ENCODE results near the gene KISS1R. TPM values are rescaled to one million over a fixed set of nuclear protein-coding genes. Genes with fewer than 3 reads are reported as not detected.

KISS1R gene
- total and polyA plus RNA-seq, 9 donors: not detected

DNA sequence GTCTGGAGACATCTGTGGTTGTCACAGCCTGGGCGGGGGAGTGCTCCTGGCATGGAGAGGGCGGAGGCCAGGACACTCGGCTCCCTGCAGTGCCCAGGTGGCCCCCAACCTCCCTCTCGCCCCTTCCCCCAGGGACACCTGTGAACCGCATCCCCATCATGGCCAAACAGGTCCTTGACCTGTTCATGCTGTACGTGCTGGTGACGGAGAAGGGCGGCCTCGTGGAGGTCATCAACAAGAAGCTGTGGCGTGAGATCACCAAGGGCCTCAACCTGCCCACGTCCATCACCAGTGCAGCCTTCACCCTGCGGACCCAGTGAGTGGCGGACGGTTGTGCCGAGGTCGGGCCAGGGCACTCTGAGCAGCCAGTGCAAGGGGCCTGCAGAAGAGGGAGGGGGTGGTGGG, 47.0 kb downstream of the KISS1R start:
- Histone ChIP-seq H3K27ac (ENCODE audit: low read length) (no peak overlapping the region), H3K4me3 (ENCODE audit: low read length) (no peak overlapping the region), H3K4me1 (ENCODE audit: control insufficient read depth, insufficient read depth, low read length) (peaks cover 4% of the 10 kb centered on the region), H3K9me3 (replicated peaks; ENCODE audit: control insufficient read depth, low read depth, low read length) (peaks cover 4% of the 10 kb centered on the region), H3K27me3 (ENCODE audit: control insufficient read depth, insufficient read depth, low read length) (peaks cover 3% of the 10 kb centered on the region), H3K36me3 (ENCODE audit: control insufficient read depth, insufficient read depth, low read length) (peaks cover 35% of the 10 kb centered on the region)
- DNase-seq: no peak
- 88% methylated on average over 16 of the region's 16 CpGs for WGBS (ENCODE audit: insufficient coverage)

DNA sequence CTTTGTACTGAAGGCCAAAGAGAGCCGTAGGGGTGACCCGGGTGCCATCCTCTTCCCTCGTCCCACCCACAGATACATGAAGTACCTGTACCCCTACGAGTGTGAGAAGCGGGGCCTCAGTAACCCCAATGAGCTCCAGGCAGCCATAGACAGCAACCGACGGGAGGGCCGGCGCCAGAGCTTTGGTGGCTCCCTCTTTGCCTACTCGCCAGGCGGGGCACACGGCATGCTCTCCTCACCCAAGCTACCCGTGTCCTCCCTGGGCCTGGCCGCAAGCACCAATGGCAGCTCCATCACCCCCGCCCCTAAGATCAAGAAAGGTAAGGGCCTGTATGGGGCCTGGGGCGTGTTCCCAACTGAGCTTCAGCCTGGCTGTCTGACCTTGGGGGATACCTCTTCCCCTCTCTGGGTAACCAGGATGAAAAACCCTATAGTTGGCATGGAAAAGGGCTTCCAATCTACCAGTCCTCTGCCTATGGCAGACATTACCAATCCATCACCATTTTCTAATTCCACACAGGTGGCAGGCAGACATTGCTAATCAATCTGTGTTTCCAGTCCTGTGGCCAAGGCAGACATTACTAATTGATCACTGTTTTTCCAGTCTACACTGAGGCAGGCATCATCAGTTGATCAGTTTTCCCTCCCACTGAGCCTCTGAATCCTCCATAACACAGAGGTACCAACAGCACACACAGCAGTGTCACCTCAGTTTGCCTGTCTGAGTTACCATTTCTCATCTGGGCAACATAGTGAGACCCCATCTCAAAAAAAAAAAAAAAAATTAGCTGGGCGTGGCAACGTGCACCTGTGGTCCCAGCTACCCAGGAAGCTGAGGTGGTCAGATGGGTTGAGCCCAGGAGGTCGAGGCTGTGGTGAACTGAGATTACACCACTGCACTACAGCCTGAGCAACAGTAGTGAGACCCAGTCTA, 47.9 kb downstream of the KISS1R start:
- 96% methylated on average over 19 of the region's 19 CpGs for WGBS (ENCODE audit: insufficient coverage)
- peaks cover 35% of the 10 kb centered on the region for H3K36me3 ChIP-seq (ENCODE audit: control insufficient read depth, insufficient read depth, low read length)
- H3K4me1 ChIP-seq (ENCODE audit: control insufficient read depth, insufficient read depth, low read length): peaks cover 4% of the 10 kb centered on the region
- no peak overlapping the region for H3K27ac ChIP-seq (ENCODE audit: low read length)
- H3K27me3 ChIP-seq (ENCODE audit: control insufficient read depth, insufficient read depth, low read length): peaks cover under 1% of the 10 kb centered on the region
- no peak overlapping the region for H3K4me3 ChIP-seq (ENCODE audit: low read length)
- H3K9me3 ChIP-seq (replicated peaks; ENCODE audit: control insufficient read depth, low read depth, low read length): peaks cover 4% of the 10 kb centered on the region
- no peak for DNase-seq

DNA sequence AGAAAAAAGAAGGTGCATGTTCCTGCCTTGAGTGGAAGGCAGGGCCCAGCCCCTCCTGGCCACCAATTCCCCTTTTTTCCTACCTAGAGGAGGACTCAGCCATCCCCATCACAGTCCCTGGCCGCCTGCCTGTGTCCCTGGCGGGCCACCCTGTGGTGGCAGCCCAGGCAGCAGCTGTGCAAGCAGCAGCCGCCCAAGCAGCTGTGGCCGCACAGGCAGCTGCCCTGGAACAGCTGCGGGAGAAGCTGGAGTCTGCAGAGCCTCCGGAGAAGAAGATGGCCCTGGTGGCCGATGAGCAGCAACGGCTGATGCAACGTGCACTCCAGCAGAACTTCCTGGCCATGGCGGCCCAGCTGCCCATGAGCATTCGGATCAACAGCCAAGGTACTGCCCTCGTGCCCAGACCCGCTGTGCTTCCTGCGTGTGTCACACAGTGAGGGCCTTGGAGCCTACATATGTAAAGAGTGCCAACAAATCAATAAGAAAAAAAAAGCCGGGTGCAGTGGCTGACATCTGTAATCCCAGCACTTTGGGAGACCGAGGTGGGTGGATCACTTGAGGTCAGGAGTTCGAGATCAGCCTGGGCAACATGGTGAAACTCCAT, 49.5 kb downstream of the KISS1R start:
- no peak overlapping the region for H3K27ac ChIP-seq (ENCODE audit: low read length)
- peak; percentile 58 for DNase-seq
- no peaks in the 10 kb centered on the region for H3K27me3 ChIP-seq (ENCODE audit: control insufficient read depth, insufficient read depth, low read length)
- 88% methylated on average over 12 of the region's 17 CpGs for WGBS (ENCODE audit: insufficient coverage)
- H3K9me3 ChIP-seq (replicated peaks; ENCODE audit: control insufficient read depth, low read depth, low read length): peaks cover 11% of the 10 kb centered on the region
- no peak overlapping the region for H3K4me3 ChIP-seq (ENCODE audit: low read length)
- peaks cover 4% of the 10 kb centered on the region for H3K4me1 ChIP-seq (ENCODE audit: control insufficient read depth, insufficient read depth, low read length)
- peaks cover 40% of the 10 kb centered on the region for H3K36me3 ChIP-seq (ENCODE audit: control insufficient read depth, insufficient read depth, low read length)

Other genes starting within 250 kb of the KISS1R start
- gene FSTL3, start 240.9 kb upstream of the KISS1R start, total RNA-seq: 21.2 TPM
- gene FSTL3, start 240.9 kb upstream of the KISS1R start, polyA plus RNA-seq (ENCODE audit: insufficient read depth in 1 of 8, insufficient read length in 8 of 8, low replicate concordance in 1 of 8): 10 to 100 TPM; 14.5 to 24.3 (median 18.2) TPM
- 0.04 TPM for gene PRSS57, start 221.9 kb upstream of the KISS1R start, total RNA-seq
- gene PRSS57, start 221.9 kb upstream of the KISS1R start, polyA plus RNA-seq (ENCODE audit: insufficient read depth in 1 of 8, insufficient read length in 8 of 8, low replicate concordance in 1 of 8): 1 to 10 TPM in 1 of 8 donors, under 1 TPM in 6, not detected in 1; 0.16 to 1.2 (median 0.31) TPM
- 23.7 TPM for gene PALM, start 208.4 kb upstream of the KISS1R start, total RNA-seq
- 10 to 100 TPM; 23.9 to 56.7 (median 39.0) TPM for gene PALM, start 208.4 kb upstream of the KISS1R start, polyA plus RNA-seq (ENCODE audit: insufficient read depth in 1 of 8, insufficient read length in 8 of 8, low replicate concordance in 1 of 8)
- gene MISP, start 166.2 kb upstream of the KISS1R start, total RNA-seq: 0.09 TPM
- 10 to 100 TPM in 1 of 8 donors, 1 to 10 TPM in 1, under 1 TPM in 5, not detected in 1; 0.14 to 11.6 (median 0.18) TPM for gene MISP, start 166.2 kb upstream of the KISS1R start, polyA plus RNA-seq (ENCODE audit: insufficient read depth in 1 of 8, insufficient read length in 8 of 8, low replicate concordance in 1 of 8)
- gene PTBP1, start 119.9 kb upstream of the KISS1R start, total RNA-seq: 50.6 TPM
- 100 to 1,000 TPM; 101 to 207 (median 152) TPM for gene PTBP1, start 119.9 kb upstream of the KISS1R start, polyA plus RNA-seq (ENCODE audit: insufficient read depth in 1 of 8, insufficient read length in 8 of 8, low replicate concordance in 1 of 8)
- 0.35 TPM for gene PLPPR3, start 95.4 kb upstream of the KISS1R start, total RNA-seq
- gene PLPPR3, start 95.4 kb upstream of the KISS1R start, polyA plus RNA-seq (ENCODE audit: insufficient read depth in 1 of 8, insufficient read length in 8 of 8, low replicate concordance in 1 of 8): under 1 TPM; 0.13 to 0.90 (median 0.54) TPM
- 0.18 TPM for gene AZU1, start 89.5 kb upstream of the KISS1R start, total RNA-seq
- 1 to 10 TPM; 1.2 to 6.5 (median 2.3) TPM for gene AZU1, start 89.5 kb upstream of the KISS1R start, polyA plus RNA-seq (ENCODE audit: insufficient read depth in 1 of 8, insufficient read length in 8 of 8, low replicate concordance in 1 of 8)
- gene PRTN3, start 76.3 kb upstream of the KISS1R start, total RNA-seq: 0.44 TPM
- gene PRTN3, start 76.3 kb upstream of the KISS1R start, polyA plus RNA-seq (ENCODE audit: insufficient read depth in 1 of 8, insufficient read length in 8 of 8, low replicate concordance in 1 of 8): 10 to 100 TPM in 1 of 8 donors, 1 to 10 TPM in 7; 1.5 to 11.6 (median 3.9) TPM
- gene ELANE, start 65.0 kb upstream of the KISS1R start, total RNA-seq: 0.22 TPM
- gene ELANE, start 65.0 kb upstream of the KISS1R start, polyA plus RNA-seq (ENCODE audit: insufficient read depth in 1 of 8, insufficient read length in 8 of 8, low replicate concordance in 1 of 8): 1 to 10 TPM in 2 of 8 donors, under 1 TPM in 6; 0.36 to 4.4 (median 0.67) TPM
- gene CFD, start 57.7 kb upstream of the KISS1R start, total RNA-seq: 8.7 TPM
- gene CFD, start 57.7 kb upstream of the KISS1R start, polyA plus RNA-seq (ENCODE audit: insufficient read depth in 1 of 8, insufficient read length in 8 of 8, low replicate concordance in 1 of 8): 1 to 10 TPM; 1.1 to 3.2 (median 1.9) TPM
- 11.6 TPM for gene MED16, start 24.1 kb upstream of the KISS1R start, total RNA-seq
- 10 to 100 TPM; 31.9 to 48.1 (median 38.4) TPM for gene MED16, start 24.1 kb upstream of the KISS1R start, polyA plus RNA-seq (ENCODE audit: insufficient read depth in 1 of 8, insufficient read length in 8 of 8, low replicate concordance in 1 of 8)
- gene RNU6-9, start 23.8 kb upstream of the KISS1R start, total RNA-seq: not detected
- not detected for gene RNU6-9, start 23.8 kb upstream of the KISS1R start, polyA plus RNA-seq (ENCODE audit: insufficient read depth in 1 of 8, insufficient read length in 8 of 8, low replicate concordance in 1 of 8)
- 13.1 TPM for gene R3HDM4, start 4.1 kb upstream of the KISS1R start, total RNA-seq
- gene R3HDM4, start 4.1 kb upstream of the KISS1R start, polyA plus RNA-seq (ENCODE audit: insufficient read depth in 1 of 8, insufficient read length in 8 of 8, low replicate concordance in 1 of 8): 10 to 100 TPM; 30.4 to 38.6 (median 34.7) TPM
- 9.7 TPM for gene ARID3A, start 8.7 kb downstream of the KISS1R start, total RNA-seq
- 10 to 100 TPM in 7 of 8 donors, 1 to 10 TPM in 1; 9.4 to 19.1 (median 16.7) TPM for gene ARID3A, start 8.7 kb downstream of the KISS1R start, polyA plus RNA-seq (ENCODE audit: insufficient read depth in 1 of 8, insufficient read length in 8 of 8, low replicate concordance in 1 of 8)
- gene WDR18, start 67.0 kb downstream of the KISS1R start, total RNA-seq: 24.6 TPM
- gene WDR18, start 67.0 kb downstream of the KISS1R start, polyA plus RNA-seq (ENCODE audit: insufficient read depth in 1 of 8, insufficient read length in 8 of 8, low replicate concordance in 1 of 8): 10 to 100 TPM; 25.9 to 46.9 (median 32.8) TPM
- not detected for gene GRIN3B, start 83.1 kb downstream of the KISS1R start, total RNA-seq
- gene GRIN3B, start 83.1 kb downstream of the KISS1R start, polyA plus RNA-seq (ENCODE audit: insufficient read depth in 1 of 8, insufficient read length in 8 of 8, low replicate concordance in 1 of 8): under 1 TPM; 0.11 to 0.58 (median 0.30) TPM
- gene TMEM259, start 103.8 kb downstream of the KISS1R start, total RNA-seq: 60.5 TPM
- 100 to 1,000 TPM in 3 of 8 donors, 10 to 100 TPM in 5; 73.8 to 115 (median 87.3) TPM for gene TMEM259, start 103.8 kb downstream of the KISS1R start, polyA plus RNA-seq (ENCODE audit: insufficient read depth in 1 of 8, insufficient read length in 8 of 8, low replicate concordance in 1 of 8)
- gene RNU6-2, start 104.2 kb downstream of the KISS1R start, total RNA-seq: not detected
- gene RNU6-2, start 104.2 kb downstream of the KISS1R start, polyA plus RNA-seq (ENCODE audit: insufficient read depth in 1 of 8, insufficient read length in 8 of 8, low replicate concordance in 1 of 8): not detected
- 31.3 TPM for gene CNN2, start 109.3 kb downstream of the KISS1R start, total RNA-seq
- 10 to 100 TPM; 51.3 to 64.9 (median 54.3) TPM for gene CNN2, start 109.3 kb downstream of the KISS1R start, polyA plus RNA-seq (ENCODE audit: insufficient read depth in 1 of 8, insufficient read length in 8 of 8, low replicate concordance in 1 of 8)
- 8.9 TPM for gene ABCA7, start 122.8 kb downstream of the KISS1R start, total RNA-seq
- gene ABCA7, start 122.8 kb downstream of the KISS1R start, polyA plus RNA-seq (ENCODE audit: insufficient read depth in 1 of 8, insufficient read length in 8 of 8, low replicate concordance in 1 of 8): 10 to 100 TPM in 7 of 8 donors, 1 to 10 TPM in 1; 7.9 to 23.0 (median 15.6) TPM
- 5.0 TPM for gene ARHGAP45, start 149.8 kb downstream of the KISS1R start, total RNA-seq
- gene ARHGAP45, start 149.8 kb downstream of the KISS1R start, polyA plus RNA-seq (ENCODE audit: insufficient read depth in 1 of 8, insufficient read length in 8 of 8, low replicate concordance in 1 of 8): 10 to 100 TPM in 7 of 8 donors, 1 to 10 TPM in 1; 8.6 to 13.1 (median 11.2) TPM
- 69.6 TPM for gene POLR2E, start 178.0 kb downstream of the KISS1R start, total RNA-seq
- gene POLR2E, start 178.0 kb downstream of the KISS1R start, polyA plus RNA-seq (ENCODE audit: insufficient read depth in 1 of 8, insufficient read length in 8 of 8, low replicate concordance in 1 of 8): 100 to 1,000 TPM; 117 to 149 (median 133) TPM
- 145 TPM for gene GPX4, start 186.7 kb downstream of the KISS1R start, total RNA-seq
- 100 to 1,000 TPM; 156 to 203 (median 163) TPM for gene GPX4, start 186.7 kb downstream of the KISS1R start, polyA plus RNA-seq (ENCODE audit: insufficient read depth in 1 of 8, insufficient read length in 8 of 8, low replicate concordance in 1 of 8)